Right lobe of liver (tissue), 6 donors: ENCODE results near the gene MAL. TPM values are rescaled to one million over a fixed set of nuclear protein-coding genes. Genes with fewer than 3 reads are reported as not detected.
A peak's percentile ranks its signal among the peaks of the same experiment; 100 is the strongest.

Experiments
- ATAC-seq, 4 donors: fragments of 200-7000 bp; cut with Tn5 transposase; one replicate each; pipeline ENCODE4 v1.9.1; 2020; ENCODE audit warnings: mild to moderate bottlenecking in 4 of 4, moderate library complexity in 4 of 4
- DNase-seq, 3 donors: peaks; one replicate each; pipeline ENCODE4 v3.0.0-alpha.2; 2020
- H3K27ac ChIP-seq, 3 donors: fragments of 200-600 bp; one replicate each; pipeline ENCODE4 v1.8.0; 2022
- H3K27me3 ChIP-seq, 2 donors: fragments of 200-600 bp; one replicate each; pipeline ENCODE4 v1.8.0; 2022
- H3K36me3 ChIP-seq, 4 donors: fragments of 200-600 bp; sonication (generic) in 1 of 4; one replicate each; pipeline versions ENCODE4 v1.5.1 to v1.8.0; 2017 to 2022; ENCODE audit warnings: control low read depth in 1 of 4
- H3K4me1 ChIP-seq, 4 donors: fragments of 200-600 bp; sonication (generic) in 1 of 4; one replicate each; pipeline versions ENCODE4 v1.5.1 to v1.8.0; 2017 to 2022; ENCODE audit warnings: control low read depth in 1 of 4
- H3K4me3 ChIP-seq, 3 donors: fragments of 200-600 bp; one replicate each; pipeline ENCODE4 v1.8.0; 2022
- H3K9me3 ChIP-seq, 4 donors: fragments of 200-600 bp; sonication (generic) in 1 of 4; one replicate each; pipeline versions ENCODE4 v1.5.1 to v1.8.0; 2017 to 2022; ENCODE audit warnings: control low read depth in 1 of 4
- POLR2A ChIP-seq: fragments of 450-650 bp; IDR thresholded peaks from one replicate; pipeline ENCODE4 v1.6.1; 2017; ENCODE audit warnings: antibody characterized with exemption, mild to moderate bottlenecking
- WGBS: methylation state at CpG from one replicate; pipeline ENCODE4 v1.1.6; 2018; ENCODE audit warnings: low coverage, low lambda C conversion rate; ENCODE audit not compliant: insufficient coverage; ENCODE audit errors: missing lambda C conversion rate; 5-methylcytosine and 5-hydroxymethylcytosine counted together
- intact Hi-C, 2 donors: fragments of 100-400 bp; cut with DNase I; formaldehyde crosslinking; loops; one replicate each; pipeline versions ENCODE4 v1.11.2 to v1.14.1; 2022
- total RNA-seq, 6 experiments: library from RNA; depleted of rRNA in 2 of 6; stranded (reverse); fragments of >200 nt in 2 of 6; fragmentation: NEBNext Ultra II Directional in 3 of 6; extraction: Animal tissue kit (Norgen Biotek cat#: 25700) in 3 of 6; gene quantifications; one replicate each; pipeline versions ENCODE4 v1.1.0 to v1.2.4, GENCODE V29; 2016 to 2023
- TF ChIP-seq, protein P1 (sequence below), 4 donors: fragments of 200-600 bp in 3 of 4; fragments of 450-650 bp in 1 of 4; IDR thresholded peaks; one replicate each; pipeline versions ENCODE4 v1.5.1 to v1.8.0; 2016 to 2022; ENCODE audit warnings: antibody characterized with exemption in 4 of 4, mild to moderate bottlenecking in 2 of 4
- donor health status: DM: no; HTN: yes; CAD: no.
- donor health status: DM: no; HTN: no; CAD: no.
- donor health status: DM: no; HTN: no; CAD: no.
- donor health status: DM: no; HTN: yes; CAD: no.
- donor health status: DM: no; HTN: yes; CAD: no.

MAL gene
- total RNA-seq, 6 experiments from 2014 or later = 0.24 TPM; not detected in 5

DNA sequence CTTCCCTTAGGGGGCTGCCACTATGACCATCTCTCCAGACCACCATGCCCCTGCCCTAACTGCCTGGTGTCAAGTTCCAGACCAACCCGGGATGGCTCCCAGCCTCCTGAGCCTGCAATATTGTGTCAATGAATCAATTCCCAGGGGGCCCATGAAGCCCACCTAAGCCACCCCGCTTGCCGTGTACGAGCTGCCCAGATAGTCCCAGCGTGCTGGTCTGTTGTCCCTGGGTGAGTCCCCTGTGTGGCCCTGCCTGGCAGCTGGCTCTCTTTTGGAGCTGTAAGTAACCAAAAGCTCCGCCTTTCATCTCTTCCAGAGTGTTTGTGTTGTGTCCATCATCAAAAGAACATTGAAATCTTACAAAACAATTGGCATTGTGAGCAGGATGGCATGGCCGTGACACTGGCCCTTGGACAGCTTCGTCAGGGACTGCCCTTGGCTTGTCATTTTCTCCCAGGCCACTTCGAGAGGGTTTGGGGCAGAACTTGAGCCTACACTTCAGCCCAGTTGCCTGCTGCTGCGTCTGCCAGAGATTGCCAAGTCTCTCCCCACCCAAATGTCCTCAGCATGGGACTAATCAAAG, 11.3 kb upstream of the MAL start:
- intact Hi-C loops = no loop called here
- H3K27ac ChIP-seq = no peak overlapping the region
- no peak for TF ChIP-seq POLR2A
- TF ChIP-seq, protein P1, sequence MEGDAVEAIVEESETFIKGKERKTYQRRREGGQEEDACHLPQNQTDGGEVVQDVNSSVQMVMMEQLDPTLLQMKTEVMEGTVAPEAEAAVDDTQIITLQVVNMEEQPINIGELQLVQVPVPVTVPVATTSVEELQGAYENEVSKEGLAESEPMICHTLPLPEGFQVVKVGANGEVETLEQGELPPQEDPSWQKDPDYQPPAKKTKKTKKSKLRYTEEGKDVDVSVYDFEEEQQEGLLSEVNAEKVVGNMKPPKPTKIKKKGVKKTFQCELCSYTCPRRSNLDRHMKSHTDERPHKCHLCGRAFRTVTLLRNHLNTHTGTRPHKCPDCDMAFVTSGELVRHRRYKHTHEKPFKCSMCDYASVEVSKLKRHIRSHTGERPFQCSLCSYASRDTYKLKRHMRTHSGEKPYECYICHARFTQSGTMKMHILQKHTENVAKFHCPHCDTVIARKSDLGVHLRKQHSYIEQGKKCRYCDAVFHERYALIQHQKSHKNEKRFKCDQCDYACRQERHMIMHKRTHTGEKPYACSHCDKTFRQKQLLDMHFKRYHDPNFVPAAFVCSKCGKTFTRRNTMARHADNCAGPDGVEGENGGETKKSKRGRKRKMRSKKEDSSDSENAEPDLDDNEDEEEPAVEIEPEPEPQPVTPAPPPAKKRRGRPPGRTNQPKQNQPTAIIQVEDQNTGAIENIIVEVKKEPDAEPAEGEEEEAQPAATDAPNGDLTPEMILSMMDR (IDR thresholded peaks at IDR 0.05) = no peak
- no peaks in the 10 kb centered on the region for H3K9me3 ChIP-seq
- H3K27me3 ChIP-seq = no peaks in the 10 kb centered on the region
- H3K4me3 ChIP-seq = no peak overlapping the region
- no peaks in the 10 kb centered on the region for H3K4me1 ChIP-seq
- H3K36me3 ChIP-seq = no peaks in the 10 kb centered on the region
- WGBS = 49% methylated on average over 3 of the region's 10 CpGs
- DNase-seq (peak in 1 of 3 donors; percentile 28), ATAC-seq (no peak)

DNA sequence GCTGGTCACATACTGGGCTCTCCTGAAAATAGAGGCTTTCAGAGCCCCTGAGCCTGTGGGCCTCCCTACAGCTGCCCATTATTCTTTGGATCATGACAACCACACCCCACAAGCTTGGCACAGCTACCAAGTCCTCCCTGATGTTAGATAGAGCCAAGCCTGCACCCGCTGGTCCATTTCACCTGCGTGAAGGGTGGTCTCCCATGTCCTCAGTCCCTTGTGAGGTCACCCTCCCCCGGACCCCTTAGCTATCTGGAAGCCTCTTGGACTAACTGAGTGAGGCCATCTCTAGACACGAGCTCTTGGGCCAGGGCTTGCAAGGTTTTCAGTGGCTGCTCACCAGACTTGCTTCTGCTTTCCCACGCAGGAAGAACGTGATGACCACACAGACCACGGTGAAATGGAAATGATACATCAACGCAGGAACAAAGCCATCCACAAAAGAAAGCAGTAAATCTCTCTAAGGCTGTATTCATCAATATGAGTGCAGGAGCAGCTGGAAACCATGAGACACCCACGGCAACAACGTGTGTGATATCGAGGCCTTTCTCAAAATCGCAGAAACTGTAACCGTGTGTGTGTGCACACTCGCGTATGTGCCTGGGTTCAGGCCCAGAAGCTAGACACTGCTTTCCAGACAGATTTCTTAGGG, 10.1 kb upstream of the MAL start:
- DNase-seq (peak in 1 of 3 donors; percentile 34), ATAC-seq (no peak)
- H3K9me3 ChIP-seq = no peaks in the 10 kb centered on the region
- no peaks in the 10 kb centered on the region for H3K27me3 ChIP-seq
- intact Hi-C loops = no loop called here
- no peak overlapping the region for H3K27ac ChIP-seq
- H3K36me3 ChIP-seq = no peaks in the 10 kb centered on the region
- WGBS = 66% methylated on average over 12 of the region's 15 CpGs
- H3K4me3 ChIP-seq = no peak overlapping the region
- no peaks in the 10 kb centered on the region for H3K4me1 ChIP-seq
- TF ChIP-seq, protein P1 (IDR thresholded peaks at IDR 0.05) = no peak
- TF ChIP-seq POLR2A = no peak

DNA sequence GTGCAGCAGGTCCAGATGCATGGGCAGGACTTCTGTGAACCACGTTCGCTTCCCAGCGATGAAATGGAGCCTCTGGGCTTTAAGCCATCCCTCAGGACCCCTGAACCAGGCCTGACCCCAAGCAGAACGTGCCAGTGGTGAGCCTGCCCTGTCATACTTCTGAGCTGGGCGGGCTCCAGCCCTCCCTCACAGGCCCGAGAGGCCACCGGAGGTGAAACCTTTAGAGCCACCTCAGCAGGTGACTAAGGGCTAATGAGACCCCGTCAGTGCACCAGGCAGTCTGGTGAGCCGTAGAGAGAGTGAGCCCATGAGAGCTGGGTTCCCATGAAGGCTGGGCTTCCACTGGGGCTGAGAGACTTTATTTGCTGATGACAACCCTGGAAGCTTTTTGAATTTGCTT, 8.9 kb upstream of the MAL start:
- Histone ChIP-seq H3K27ac (no peak overlapping the region), H3K4me1 (no peaks in the 10 kb centered on the region), H3K4me3 (no peak overlapping the region), H3K36me3 (no peaks in the 10 kb centered on the region), H3K27me3 (no peaks in the 10 kb centered on the region), H3K9me3 (no peaks in the 10 kb centered on the region)
- no peak for ATAC-seq
- 67% methylated on average over 3 of the region's 9 CpGs for WGBS
- intact Hi-C loops = no loop called here
- DNase-seq = no peak
- TF ChIP-seq POLR2A = no peak
- TF ChIP-seq, protein P1 (IDR thresholded peaks at IDR 0.05) = no peak

DNA sequence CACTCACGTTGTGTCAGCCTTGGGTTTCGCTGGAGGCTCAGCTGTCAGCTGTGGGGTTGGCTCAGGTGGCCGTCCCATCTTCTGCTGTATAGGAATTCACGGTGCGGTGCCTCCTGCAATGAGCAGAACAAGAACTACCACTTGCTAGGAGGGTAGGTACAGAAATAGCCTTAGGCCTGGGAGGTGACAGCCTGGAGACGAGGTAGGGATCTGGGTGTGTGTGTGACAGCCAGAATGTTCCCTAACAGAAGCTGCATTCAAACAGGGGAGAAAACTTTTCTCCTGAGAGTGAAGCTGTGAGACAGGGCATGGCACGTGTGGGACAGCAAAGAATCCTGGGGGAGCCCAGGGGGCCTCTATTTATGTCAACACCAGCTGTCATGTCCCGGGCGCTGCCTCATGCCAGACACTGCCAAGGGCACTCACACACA, 8.4 kb upstream of the MAL start:
- Histone ChIP-seq H3K9me3 (no peaks in the 10 kb centered on the region), H3K27me3 (no peaks in the 10 kb centered on the region), H3K4me3 (no peak overlapping the region), H3K36me3 (no peaks in the 10 kb centered on the region), H3K27ac (no peak overlapping the region), H3K4me1 (no peaks in the 10 kb centered on the region)
- intact Hi-C loops = no loop called here
- 68% methylated on average over 4 of the region's 9 CpGs for WGBS
- DNase-seq (no peak), ATAC-seq (no peak)
- TF ChIP-seq, protein P1 (IDR thresholded peaks at IDR 0.05) = no peak
- TF ChIP-seq POLR2A = no peak
